ENCODE results near the gene SOX11. TPM values are rescaled to one million over a fixed set of nuclear protein-coding genes. Genes with fewer than 3 reads are reported as not detected.

SOX11 gene
- total and polyA plus RNA-seq, 2 experiments from 2014 or later: 9.3 to 40.7 TPM

DNA sequence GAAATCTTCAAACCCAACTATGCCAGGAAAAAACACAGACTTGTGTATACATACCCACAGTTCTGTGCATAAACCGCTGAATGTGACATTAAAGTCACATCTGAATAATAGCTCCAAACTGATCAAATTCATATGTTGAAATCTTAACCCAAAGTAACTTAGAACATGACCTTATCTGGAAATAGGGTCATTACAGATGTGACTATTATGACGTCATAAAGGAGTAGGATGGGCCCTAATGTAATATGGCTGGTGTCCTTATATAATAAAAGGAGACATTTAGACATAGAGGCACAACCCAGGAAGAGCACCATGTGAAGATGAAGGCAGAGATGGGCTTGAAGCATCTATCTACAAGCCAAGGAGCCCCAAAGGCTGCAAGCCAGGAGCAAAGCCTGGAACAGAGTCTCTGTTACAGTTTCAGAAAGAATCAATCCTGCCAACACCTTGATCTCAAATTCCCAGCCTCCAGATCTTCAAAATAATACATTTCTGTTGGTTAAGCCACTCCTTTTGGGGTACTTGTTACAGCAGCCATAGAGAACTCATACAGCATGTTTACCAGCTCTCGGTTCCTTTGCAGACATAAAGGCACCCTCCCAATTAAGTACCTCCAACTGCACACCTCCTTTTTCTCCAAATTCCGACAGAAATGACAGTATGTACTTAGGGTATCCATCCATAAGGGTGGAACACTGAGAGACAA lies 27.6 kb downstream of the SOX11 start:
- Histone ChIP-seq H3K27me3 (no peaks in the 10 kb centered on the region), H3K36me3 (no peaks in the 10 kb centered on the region), H3K27ac (no peak overlapping the region), H3K4me1 (ENCODE audit: low read depth) (no peaks in the 10 kb centered on the region), H3K9me3 (ENCODE audit: low read depth) (no peaks in the 10 kb centered on the region), H3K4me3 (no peak overlapping the region)
- no peak for DNase-seq (ENCODE audit: low read depth in 1 of 2, low spot score in 1 of 2)
- TF ChIP-seq, protein P1, sequence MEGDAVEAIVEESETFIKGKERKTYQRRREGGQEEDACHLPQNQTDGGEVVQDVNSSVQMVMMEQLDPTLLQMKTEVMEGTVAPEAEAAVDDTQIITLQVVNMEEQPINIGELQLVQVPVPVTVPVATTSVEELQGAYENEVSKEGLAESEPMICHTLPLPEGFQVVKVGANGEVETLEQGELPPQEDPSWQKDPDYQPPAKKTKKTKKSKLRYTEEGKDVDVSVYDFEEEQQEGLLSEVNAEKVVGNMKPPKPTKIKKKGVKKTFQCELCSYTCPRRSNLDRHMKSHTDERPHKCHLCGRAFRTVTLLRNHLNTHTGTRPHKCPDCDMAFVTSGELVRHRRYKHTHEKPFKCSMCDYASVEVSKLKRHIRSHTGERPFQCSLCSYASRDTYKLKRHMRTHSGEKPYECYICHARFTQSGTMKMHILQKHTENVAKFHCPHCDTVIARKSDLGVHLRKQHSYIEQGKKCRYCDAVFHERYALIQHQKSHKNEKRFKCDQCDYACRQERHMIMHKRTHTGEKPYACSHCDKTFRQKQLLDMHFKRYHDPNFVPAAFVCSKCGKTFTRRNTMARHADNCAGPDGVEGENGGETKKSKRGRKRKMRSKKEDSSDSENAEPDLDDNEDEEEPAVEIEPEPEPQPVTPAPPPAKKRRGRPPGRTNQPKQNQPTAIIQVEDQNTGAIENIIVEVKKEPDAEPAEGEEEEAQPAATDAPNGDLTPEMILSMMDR (IDR thresholded peaks at IDR 0.05; ENCODE audit: low read depth, low read length): no peak

DNA sequence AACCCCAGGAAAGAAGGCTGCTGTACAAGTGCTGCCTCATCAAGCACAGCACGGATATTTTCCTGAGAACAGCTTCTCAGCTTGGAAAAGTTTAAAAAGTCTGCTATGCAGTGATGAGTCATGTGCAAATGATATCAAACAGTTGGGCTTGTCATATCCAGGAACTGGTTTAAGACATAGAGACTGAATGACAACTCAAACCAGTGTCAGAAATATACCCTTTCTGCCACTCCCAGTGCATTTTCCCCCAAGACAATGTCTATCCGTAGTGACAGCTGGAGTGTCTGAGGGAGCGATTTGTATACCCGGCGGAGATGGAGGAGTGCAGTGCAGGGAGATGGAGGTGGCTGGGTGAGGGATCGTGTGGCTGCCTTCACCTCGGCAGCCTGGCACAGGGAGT lies 28.2 kb downstream of the SOX11 start:
- H3K27me3 ChIP-seq: no peaks in the 10 kb centered on the region
- TF ChIP-seq, protein P1 (IDR thresholded peaks at IDR 0.05; ENCODE audit: low read depth, low read length): no peak

DNA sequence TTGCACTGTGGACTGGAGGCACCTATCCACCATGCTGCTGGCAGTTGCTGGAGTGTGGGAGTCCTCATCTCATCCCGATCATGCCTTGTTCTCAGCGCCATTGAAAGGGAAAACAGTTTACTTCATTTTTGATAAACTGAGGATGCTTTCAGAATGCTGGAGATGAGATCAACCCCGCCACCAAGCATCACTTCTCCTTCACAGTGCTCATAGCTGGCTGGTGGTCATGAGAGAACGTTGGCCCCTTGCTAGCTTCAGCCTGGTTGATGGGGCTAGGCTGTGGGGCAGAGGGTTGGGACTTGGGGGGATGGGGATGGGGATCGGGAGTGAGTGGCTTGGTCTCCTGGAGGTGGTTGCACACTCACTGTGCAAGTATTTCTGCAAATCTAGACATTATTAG lies 30.1 kb downstream of the SOX11 start:
- Histone ChIP-seq H3K4me1 (ENCODE audit: low read depth) (peaks cover 11% of the 10 kb centered on the region), H3K9me3 (ENCODE audit: low read depth) (no peaks in the 10 kb centered on the region), H3K36me3 (no peaks in the 10 kb centered on the region), H3K4me3 (no peak overlapping the region), H3K27me3 (no peaks in the 10 kb centered on the region), H3K27ac (no peak overlapping the region)
- DNase-seq (ENCODE audit: low read depth in 1 of 2, low spot score in 1 of 2): no peak
- TF ChIP-seq, protein P1 (IDR thresholded peaks at IDR 0.05; ENCODE audit: low read depth, low read length): no peak

More for the DNA sequence above, 28.2 kb downstream of the SOX11 start:
- no peaks in the 10 kb centered on the region for H3K9me3 ChIP-seq (ENCODE audit: low read depth)
- H3K4me3 ChIP-seq: no peak overlapping the region
- no peak overlapping the region for H3K27ac ChIP-seq
- H3K36me3 ChIP-seq: no peaks in the 10 kb centered on the region
- no peak for DNase-seq (ENCODE audit: low read depth in 1 of 2, low spot score in 1 of 2)
- no peaks in the 10 kb centered on the region for H3K4me1 ChIP-seq (ENCODE audit: low read depth)

GRCh38 chr2:5723791-5724735 lies 31.9 kb downstream of the SOX11 start:
- no peaks in the 10 kb centered on the region for H3K27me3 ChIP-seq
- DNase-seq (ENCODE audit: low read depth in 1 of 2, low spot score in 1 of 2): no peak
- no peaks in the 10 kb centered on the region for H3K36me3 ChIP-seq
- H3K9me3 ChIP-seq (ENCODE audit: low read depth): no peaks in the 10 kb centered on the region
- H3K4me1 ChIP-seq (ENCODE audit: low read depth): peaks cover 11% of the 10 kb centered on the region
- no peak overlapping the region for H3K27ac ChIP-seq
- H3K4me3 ChIP-seq: no peak overlapping the region
- TF ChIP-seq, protein P1 (IDR thresholded peaks at IDR 0.05; ENCODE audit: low read depth, low read length): no peak

- peaks cover 11% of the 10 kb centered on the region for H3K4me1 ChIP-seq (ENCODE audit: low read depth)
- TF ChIP-seq, protein P1 (IDR thresholded peaks at IDR 0.05; ENCODE audit: low read depth, low read length): no peak
- H3K27ac ChIP-seq: no peak overlapping the region
Measured at GRCh38 chr2:5725072-5725471, 32.9 kb downstream of the SOX11 start.

More at GRCh38 chr2:5725072-5725471, 32.9 kb downstream of the SOX11 start:
- no peaks in the 10 kb centered on the region for H3K9me3 ChIP-seq (ENCODE audit: low read depth)
- H3K36me3 ChIP-seq: no peaks in the 10 kb centered on the region
- no peak overlapping the region for H3K4me3 ChIP-seq
- H3K27me3 ChIP-seq: no peaks in the 10 kb centered on the region
- DNase-seq (ENCODE audit: low read depth in 1 of 2, low spot score in 1 of 2): no peak

All from cardiac muscle cell (in vitro differentiated cells and primary cell).